A549 (cell line): Measurements from ENCODE around the gene ACADSB.

ENCODE experiments used
- BHLHE40 ChIP-seq: IDR thresholded peaks from 2 replicates; pipeline ENCODE4 v1.6.1; 2012; ENCODE audit warnings: low read depth, low read length, inconsistent platforms
- CTCF ChIP-seq: fragments of >200 bp; sonication (Bioruptor Twin); formaldehyde crosslinking; IDR thresholded peaks from 3 replicates; pipeline ENCODE4 v1.5.1; 2016
- ESRRA ChIP-seq: fragments of 150-350 bp; IDR thresholded peaks from 2 replicates; pipeline ENCODE4 v1.6.1; 2014; ENCODE audit warnings: mild to moderate bottlenecking, low read length, borderline replicate concordance
- RFX5 ChIP-seq: fragments of 450-650 bp; IDR thresholded peaks from 2 replicates; pipeline ENCODE4 v1.7.1; 2014; ENCODE audit warnings: antibody characterized with exemption, mild to moderate bottlenecking, moderate library complexity
- SMC3 ChIP-seq: fragments of >200 bp; sonication (Bioruptor Twin); formaldehyde crosslinking; IDR thresholded peaks from 3 replicates; pipeline ENCODE4 v1.6.1; 2018; ENCODE audit warnings: inconsistent platforms
- TF ChIP-seq, protein P1 (sequence below): fragments of 200-600 bp; sonication (generic); IDR thresholded peaks from 2 replicates; pipeline ENCODE4 v1.6.1; 2016; ENCODE audit warnings: antibody characterized with exemption, mild to moderate bottlenecking, moderate library complexity

DNA sequence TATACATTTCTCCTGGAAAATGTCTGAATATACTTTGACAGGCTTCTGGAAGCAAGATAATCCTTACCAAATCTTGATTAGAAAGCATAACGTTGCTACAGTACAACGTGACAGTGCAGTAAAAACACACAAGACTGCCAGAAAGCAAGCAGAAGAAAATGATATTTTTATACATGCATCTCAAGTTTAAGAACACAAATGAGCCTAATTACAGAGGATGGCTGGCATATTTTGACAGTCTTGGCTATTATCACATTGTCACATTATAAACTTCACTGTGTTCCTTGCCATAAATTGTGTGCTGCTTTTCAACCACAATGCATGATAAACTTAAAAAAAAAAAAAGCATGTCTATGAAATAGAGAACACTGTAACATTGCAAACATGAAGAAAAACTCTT lies 4.5 kb upstream of the ACADSB start:
- TF ChIP-seq CTCF (no peak), RFX5 (no peak), ESRRA (no peak), SMC3 (no peak), BHLHE40 (no peak)
- TF ChIP-seq, protein P1, sequence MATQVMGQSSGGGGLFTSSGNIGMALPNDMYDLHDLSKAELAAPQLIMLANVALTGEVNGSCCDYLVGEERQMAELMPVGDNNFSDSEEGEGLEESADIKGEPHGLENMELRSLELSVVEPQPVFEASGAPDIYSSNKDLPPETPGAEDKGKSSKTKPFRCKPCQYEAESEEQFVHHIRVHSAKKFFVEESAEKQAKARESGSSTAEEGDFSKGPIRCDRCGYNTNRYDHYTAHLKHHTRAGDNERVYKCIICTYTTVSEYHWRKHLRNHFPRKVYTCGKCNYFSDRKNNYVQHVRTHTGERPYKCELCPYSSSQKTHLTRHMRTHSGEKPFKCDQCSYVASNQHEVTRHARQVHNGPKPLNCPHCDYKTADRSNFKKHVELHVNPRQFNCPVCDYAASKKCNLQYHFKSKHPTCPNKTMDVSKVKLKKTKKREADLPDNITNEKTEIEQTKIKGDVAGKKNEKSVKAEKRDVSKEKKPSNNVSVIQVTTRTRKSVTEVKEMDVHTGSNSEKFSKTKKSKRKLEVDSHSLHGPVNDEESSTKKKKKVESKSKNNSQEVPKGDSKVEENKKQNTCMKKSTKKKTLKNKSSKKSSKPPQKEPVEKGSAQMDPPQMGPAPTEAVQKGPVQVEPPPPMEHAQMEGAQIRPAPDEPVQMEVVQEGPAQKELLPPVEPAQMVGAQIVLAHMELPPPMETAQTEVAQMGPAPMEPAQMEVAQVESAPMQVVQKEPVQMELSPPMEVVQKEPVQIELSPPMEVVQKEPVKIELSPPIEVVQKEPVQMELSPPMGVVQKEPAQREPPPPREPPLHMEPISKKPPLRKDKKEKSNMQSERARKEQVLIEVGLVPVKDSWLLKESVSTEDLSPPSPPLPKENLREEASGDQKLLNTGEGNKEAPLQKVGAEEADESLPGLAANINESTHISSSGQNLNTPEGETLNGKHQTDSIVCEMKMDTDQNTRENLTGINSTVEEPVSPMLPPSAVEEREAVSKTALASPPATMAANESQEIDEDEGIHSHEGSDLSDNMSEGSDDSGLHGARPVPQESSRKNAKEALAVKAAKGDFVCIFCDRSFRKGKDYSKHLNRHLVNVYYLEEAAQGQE = no peak
